Immature natural killer cell (primary cell): ENCODE measurements around the gene MOB3B. TPM values are rescaled to one million over a fixed set of nuclear protein-coding genes. Genes with fewer than 3 reads are reported as not detected.
A peak's percentile ranks its signal among the peaks of the same experiment; 100 is the strongest.

ENCODE experiments used
- DNase-seq, 3 donors: peaks; one replicate each; pipeline ENCODE4 v3.0.0; 2022; ENCODE audit warnings: mixed read lengths in 1 of 3
- H3K27ac Mint-ChIP-seq, 6 donors: one replicate each; pipeline ENCODE4 v1.8.0; 2020; ENCODE audit warnings: mixed read lengths in 6 of 6, mild to moderate bottlenecking in 5 of 6, inconsistent platforms in 4 of 6, moderate library complexity in 3 of 6
- H3K27me3 Mint-ChIP-seq, 3 donors: one replicate each; pipeline ENCODE4 v1.8.0; 2020 to 2021; ENCODE audit warnings: low read depth in 3 of 3, mild to moderate bottlenecking in 3 of 3, mixed read lengths in 3 of 3, moderate library complexity in 3 of 3, inconsistent platforms in 1 of 3
- H3K36me3 Mint-ChIP-seq, 3 donors: one replicate each; pipeline ENCODE4 v1.8.0; 2020; ENCODE audit warnings: mixed read lengths in 3 of 3, inconsistent platforms in 2 of 3, mild to moderate bottlenecking in 2 of 3
- H3K4me1 Mint-ChIP-seq, 2 donors: one replicate each; pipeline ENCODE4 v1.8.0; 2020; ENCODE audit warnings: inconsistent platforms in 2 of 2, mild to moderate bottlenecking in 2 of 2, mixed read lengths in 2 of 2, moderate library complexity in 1 of 2
- H3K4me3 Mint-ChIP-seq, 5 donors: one replicate each; pipeline ENCODE4 v1.8.0; 2020; ENCODE audit warnings: mild to moderate bottlenecking in 5 of 5, mixed read lengths in 5 of 5, inconsistent platforms in 3 of 5, moderate library complexity in 3 of 5
- H3K9me3 Mint-ChIP-seq, 6 donors: one replicate each; pipeline ENCODE4 v1.8.0; 2020; ENCODE audit warnings: mild to moderate bottlenecking in 6 of 6, mixed read lengths in 6 of 6, inconsistent platforms in 4 of 6, moderate library complexity in 3 of 6
- polyA plus RNA-seq, 3 donors: library from polyadenylated mRNA; unstranded; fragments of 300-500 nt; fragmentation: Illumina TruSeq; gene quantifications; one replicate each; pipeline ENCODE4 v1.2.3, GENCODE V29; 2021

The MOB3B gene
- polyA plus RNA-seq, 3 donors from 2014 or later: 0.03 to 0.27 TPM; not detected in 1

GRCh38 chr9:27536168-27536567 is 6.6 kb upstream of the MOB3B start:
- H3K4me3 Mint-ChIP-seq: no peak overlapping the region
- peaks cover 0 to 2% (median 0%) of the 10 kb centered on the region in 3 donors for H3K27me3 Mint-ChIP-seq
- peaks cover 0 to 2% of the 10 kb centered on the region in 2 donors for H3K4me1 Mint-ChIP-seq
- no peaks in the 10 kb centered on the region for H3K9me3 Mint-ChIP-seq
- peaks cover 0 to 4% (median 4%) of the 10 kb centered on the region in 3 donors for H3K36me3 Mint-ChIP-seq
- no peak for DNase-seq
- no peak overlapping the region for H3K27ac Mint-ChIP-seq

DNA sequence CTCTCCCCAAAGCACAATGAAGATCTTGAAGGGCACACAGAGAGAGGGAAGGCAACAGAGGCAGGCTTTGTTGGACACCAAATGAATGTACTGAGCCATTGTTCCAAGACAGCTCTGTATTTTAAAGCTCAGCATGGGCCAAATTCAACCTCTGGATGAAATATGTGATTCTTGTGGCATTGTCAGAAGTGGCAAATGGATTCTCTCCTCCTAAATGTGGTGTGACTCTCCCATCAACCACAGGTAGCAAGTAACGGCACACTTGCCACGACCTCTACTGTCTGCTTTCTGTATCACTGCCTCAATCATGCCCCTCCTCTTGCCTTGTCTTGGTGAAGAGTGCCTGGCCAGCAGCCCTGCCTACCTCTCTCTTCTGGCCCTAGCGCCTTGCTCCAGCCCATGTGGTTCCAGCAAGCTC is 6.1 kb upstream of the MOB3B start:
- Mint-ChIP-seq H3K27me3 (peaks cover 0 to 2% (median 0%) of the 10 kb centered on the region in 3 donors), H3K4me1 (peaks cover 0 to 2% of the 10 kb centered on the region in 2 donors), H3K4me3 (no peak overlapping the region), H3K27ac (no peak overlapping the region), H3K36me3 (peaks cover 0 to 4% (median 4%) of the 10 kb centered on the region in 3 donors), H3K9me3 (no peaks in the 10 kb centered on the region)
- DNase-seq: no peak

DNA sequence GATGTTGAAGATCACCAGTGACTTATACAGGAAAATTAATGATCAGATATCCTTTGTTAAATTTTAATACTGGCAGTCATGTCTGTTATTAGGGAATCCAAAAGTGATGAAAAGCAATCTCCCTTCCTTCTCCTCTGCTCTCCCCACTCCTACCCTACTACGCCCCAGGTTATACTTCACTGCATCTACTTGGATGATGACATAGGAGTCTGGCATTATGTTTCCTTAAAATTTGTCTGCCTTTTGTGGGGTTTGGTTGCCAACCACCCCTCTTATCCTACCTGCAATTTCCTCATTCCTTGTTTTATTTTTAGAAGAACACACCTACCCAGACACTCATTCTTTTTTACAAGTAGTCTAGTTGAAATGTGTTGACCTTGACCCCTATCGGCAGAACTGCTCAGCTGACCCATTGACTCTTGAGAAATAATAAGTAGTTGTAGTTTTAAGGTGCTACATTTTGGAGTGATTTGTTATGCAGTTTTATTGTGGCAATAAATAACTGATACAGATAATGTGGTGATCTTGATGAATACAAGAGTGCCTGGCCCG is 5.1 kb upstream of the MOB3B start:
- no peak for DNase-seq
- H3K36me3 Mint-ChIP-seq: peaks cover 0 to 4% (median 4%) of the 10 kb centered on the region in 3 donors
- no peak overlapping the region for H3K4me3 Mint-ChIP-seq
- no peaks in the 10 kb centered on the region for H3K9me3 Mint-ChIP-seq
- peaks cover 0 to 2% (median 2%) of the 10 kb centered on the region in 3 donors for H3K27me3 Mint-ChIP-seq
- peaks cover 0 to 5% of the 10 kb centered on the region in 2 donors for H3K4me1 Mint-ChIP-seq
- H3K27ac Mint-ChIP-seq: no peak overlapping the region

DNA sequence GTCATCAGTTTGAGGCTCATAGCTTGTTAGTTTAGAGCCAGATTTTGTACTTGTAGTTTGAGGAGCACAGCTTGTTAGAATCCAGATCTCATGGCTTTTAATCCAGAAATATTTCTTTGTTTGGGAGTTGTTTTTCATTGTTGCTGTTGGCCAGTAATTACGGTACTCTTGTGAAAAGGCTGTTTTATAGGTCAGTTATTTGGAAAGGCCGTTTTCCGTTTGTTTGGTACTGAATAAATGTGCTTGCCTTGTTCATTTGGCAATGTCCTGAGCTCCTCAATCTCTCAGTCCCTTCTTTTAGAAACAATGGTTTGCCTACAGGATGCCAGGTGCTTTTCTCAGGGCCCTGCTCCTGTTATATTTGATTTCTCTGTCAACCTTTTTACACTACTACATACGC is 4.5 kb upstream of the MOB3B start:
- peaks cover 0 to 4% (median 4%) of the 10 kb centered on the region in 3 donors for H3K36me3 Mint-ChIP-seq
- peaks cover 0 to 2% (median 2%) of the 10 kb centered on the region in 3 donors for H3K27me3 Mint-ChIP-seq
- H3K4me3 Mint-ChIP-seq: no peak overlapping the region
- no peak overlapping the region for H3K27ac Mint-ChIP-seq
- no peaks in the 10 kb centered on the region for H3K9me3 Mint-ChIP-seq
- DNase-seq: no peak
- H3K4me1 Mint-ChIP-seq: peaks cover under 1 to 5% of the 10 kb centered on the region in 2 donors

GRCh38 chr9:27533311-27533710 is 3.7 kb upstream of the MOB3B start:
- H3K27ac Mint-ChIP-seq: no peak overlapping the region
- H3K4me1 Mint-ChIP-seq: peaks cover 9 to 11% of the 10 kb centered on the region in 2 donors
- H3K4me3 Mint-ChIP-seq: no peak overlapping the region

DNA sequence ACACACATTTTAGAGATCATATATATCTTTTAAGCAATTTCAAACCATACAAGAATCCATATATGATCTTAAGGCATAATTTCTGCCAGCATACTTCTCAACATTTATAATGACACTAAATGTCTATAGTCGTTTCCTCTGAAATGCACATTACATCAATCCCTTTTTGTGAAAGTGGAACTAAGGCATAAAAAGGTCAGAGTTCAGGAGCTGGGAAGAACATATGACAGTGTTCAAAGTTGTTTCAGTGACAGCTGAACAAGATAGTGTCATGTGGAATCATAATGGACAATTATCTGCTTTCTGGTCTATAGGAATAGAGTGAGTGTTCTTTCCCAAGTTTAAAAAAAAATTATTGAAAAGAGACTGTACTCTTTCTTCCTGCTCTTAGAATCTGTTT is 2.4 kb upstream of the MOB3B start:
- Mint-ChIP-seq H3K27me3 (peaks cover 2 to 7% (median 5%) of the 10 kb centered on the region in 3 donors), H3K4me1 (peaks cover 18% of the 10 kb centered on the region in 2 donors), H3K36me3 (peaks cover 0 to 4% (median 4%) of the 10 kb centered on the region in 3 donors), H3K9me3 (no peaks in the 10 kb centered on the region), H3K4me3 (no peak overlapping the region), H3K27ac (no peak overlapping the region)
- DNase-seq: no peak

More at GRCh38 chr9:27533311-27533710, 3.7 kb upstream of the MOB3B start:
- Mint-ChIP-seq H3K9me3 (no peaks in the 10 kb centered on the region), H3K27me3 (peaks cover 0 to 2% (median 2%) of the 10 kb centered on the region in 3 donors), H3K36me3 (peaks cover 0 to 4% (median 4%) of the 10 kb centered on the region in 3 donors)
- DNase-seq: no peak

DNA sequence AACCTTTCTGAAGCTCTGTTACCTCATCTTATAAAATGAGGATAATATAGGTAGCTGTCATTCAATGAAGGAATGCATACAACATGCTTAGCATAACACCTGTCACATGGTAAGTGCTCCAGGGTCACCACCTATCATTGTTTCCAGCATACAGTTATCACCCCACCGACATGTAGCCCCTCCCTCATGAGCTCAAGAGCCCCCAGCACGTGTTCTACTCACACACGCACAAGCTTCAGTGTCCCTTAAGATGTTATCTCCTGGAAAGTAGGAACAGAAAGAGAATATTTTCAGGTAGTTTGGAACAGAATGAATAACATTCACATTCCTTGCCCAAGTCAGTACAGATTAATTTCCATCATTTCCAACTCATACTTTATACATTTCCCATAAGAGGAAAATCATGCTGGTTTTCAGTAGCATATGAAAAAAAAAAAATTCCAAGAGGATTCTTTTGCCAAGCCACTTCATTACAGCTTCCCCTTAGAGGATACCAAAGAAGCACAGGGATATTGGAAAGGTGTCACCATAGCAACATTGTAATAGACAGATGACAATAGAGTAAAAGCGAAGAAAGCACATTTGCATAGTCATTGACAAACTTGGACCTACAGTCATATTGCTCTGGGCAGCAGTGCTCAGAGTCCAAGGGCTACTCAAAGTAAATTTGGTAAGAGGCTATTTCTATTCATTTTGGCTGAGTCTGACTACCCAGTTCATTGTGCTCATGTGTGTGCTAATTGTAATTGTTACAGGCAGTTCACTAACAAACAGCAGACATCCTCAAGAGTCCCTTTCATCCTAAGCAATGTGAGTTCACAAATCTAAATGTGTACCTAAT is 1.5 kb upstream of the MOB3B start:
- H3K27me3 Mint-ChIP-seq: peaks cover 2 to 9% (median 6%) of the 10 kb centered on the region in 3 donors
- peak overlapping the region in 1 of 5 donors; percentile 9 for H3K4me3 Mint-ChIP-seq
- H3K27ac Mint-ChIP-seq: no peak overlapping the region
- peaks cover 18% of the 10 kb centered on the region in 2 donors for H3K4me1 Mint-ChIP-seq
- peaks cover 0 to 4% (median 4%) of the 10 kb centered on the region in 3 donors for H3K36me3 Mint-ChIP-seq
- no peaks in the 10 kb centered on the region for H3K9me3 Mint-ChIP-seq
- no peak for DNase-seq

GRCh38 chr9:27528886-27529315 is 713 bp downstream of the MOB3B start:
- peak overlapping the region in 4 of 6 donors; percentile 42 to 88 (median 60) for H3K27ac Mint-ChIP-seq
- peak; percentile 33 to 45 (median 41) for DNase-seq
- peak overlapping the region; percentile 84 to 94 (median 91) for H3K4me3 Mint-ChIP-seq
- H3K27me3 Mint-ChIP-seq: peaks cover 2 to 9% (median 7%) of the 10 kb centered on the region in 3 donors
- no peaks in the 10 kb centered on the region for H3K36me3 Mint-ChIP-seq
- H3K9me3 Mint-ChIP-seq: no peaks in the 10 kb centered on the region
- H3K4me1 Mint-ChIP-seq: peaks cover 16 to 18% of the 10 kb centered on the region in 2 donors

GRCh38 chr9:27528076-27528885 is 1.3 kb downstream of the MOB3B start:
- H3K36me3 Mint-ChIP-seq: no peaks in the 10 kb centered on the region
- H3K27me3 Mint-ChIP-seq: peaks cover 2 to 9% (median 9%) of the 10 kb centered on the region in 3 donors
- H3K9me3 Mint-ChIP-seq: no peaks in the 10 kb centered on the region
- H3K4me3 Mint-ChIP-seq: peak overlapping the region; percentile 84 to 94 (median 91)
- peak overlapping the region in 3 of 6 donors; percentile 12 to 64 (median 47) for H3K27ac Mint-ChIP-seq
- peaks cover 16 to 18% of the 10 kb centered on the region in 2 donors for H3K4me1 Mint-ChIP-seq
- peak; percentile 30 to 37 (median 36) for DNase-seq

GRCh38 chr9:27527702-27528075 is 1.9 kb downstream of the MOB3B start:
- no peak for DNase-seq
- H3K36me3 Mint-ChIP-seq: no peaks in the 10 kb centered on the region
- H3K4me1 Mint-ChIP-seq: peaks cover 16 to 18% of the 10 kb centered on the region in 2 donors
- H3K4me3 Mint-ChIP-seq: peak overlapping the region; percentile 84 to 94 (median 91)
- peaks cover 2 to 9% (median 8%) of the 10 kb centered on the region in 3 donors for H3K27me3 Mint-ChIP-seq
- H3K9me3 Mint-ChIP-seq: no peaks in the 10 kb centered on the region
- peak overlapping the region in 1 of 6 donors; percentile 47 for H3K27ac Mint-ChIP-seq

- no peak within 1 kb of the TSS for H3K4me3 Mint-ChIP-seq
- no peaks in the 10 kb centered on the region for H3K36me3 Mint-ChIP-seq
- H3K27ac Mint-ChIP-seq: no peak within 1 kb of the TSS
- peaks cover 4 to 11% (median 8%) of the 10 kb centered on the region in 3 donors for H3K27me3 Mint-ChIP-seq
- no peaks in the 10 kb centered on the region for H3K9me3 Mint-ChIP-seq
- DNase-seq: no peak
- H3K4me1 Mint-ChIP-seq: peaks cover 13 to 18% of the 10 kb centered on the region in 2 donors
These were observed 5.4 kb downstream of the MOB3B start, which contains the start of gene IFNK for GRCh38 chr9:27524236-27524635. Gene IFNK (plus strand): TSS chr9:27524290. CDS start chr9:27524337, 47 bp downstream.

GRCh38 chr9:27523141-27523540 is 6.5 kb downstream of the MOB3B start:
- no peak for DNase-seq
- no peak overlapping the region for H3K4me3 Mint-ChIP-seq
- no peaks in the 10 kb centered on the region for H3K36me3 Mint-ChIP-seq
- no peak overlapping the region for H3K27ac Mint-ChIP-seq
- H3K9me3 Mint-ChIP-seq: no peaks in the 10 kb centered on the region
- H3K27me3 Mint-ChIP-seq: peaks cover 6 to 11% (median 7%) of the 10 kb centered on the region in 3 donors
- H3K4me1 Mint-ChIP-seq: peaks cover 5 to 7% of the 10 kb centered on the region in 2 donors

- H3K36me3 Mint-ChIP-seq: no peaks in the 10 kb centered on the region
- no peak for DNase-seq
- no peaks in the 10 kb centered on the region for H3K4me1 Mint-ChIP-seq
- H3K9me3 Mint-ChIP-seq: no peaks in the 10 kb centered on the region
- H3K27ac Mint-ChIP-seq: no peak overlapping the region
- no peak overlapping the region for H3K4me3 Mint-ChIP-seq
- H3K27me3 Mint-ChIP-seq: peaks cover 0 to 7% (median 4%) of the 10 kb centered on the region in 3 donors
These were observed 8.6 kb downstream of the MOB3B start for GRCh38 chr9:27520986-27521385.
